BE2C (cell line): ENCODE measurements around the gene B4GALNT2.

Source experiments
- DNase-seq: peaks from one replicate; pipeline ENCODE4 v3.0.0-alpha.2; 2020
- H3K27me3 ChIP-seq: fragments of 250-450 bp; sonication (Bioruptor Pico); 2 replicates; pipeline ENCODE4 v1.5.1; 2020; ENCODE audit warnings: mild to moderate bottlenecking
- H3K36me3 ChIP-seq: fragments of 250-450 bp; sonication (Bioruptor Pico); 2 replicates; pipeline ENCODE4 v1.5.1; 2020; ENCODE audit warnings: mild to moderate bottlenecking
- H3K4me1 ChIP-seq: fragments of 250-450 bp; sonication (Bioruptor Pico); 2 replicates; pipeline ENCODE4 v1.5.1; 2020
- H3K4me3 ChIP-seq: 2 replicates; pipeline ENCODE4 v1.5.1; 2011; ENCODE audit warnings: low read depth, low read length
- H3K9me3 ChIP-seq: fragments of 250-450 bp; sonication (Bioruptor Pico); 2 replicates; pipeline ENCODE4 v1.5.1; 2020
- TF ChIP-seq, protein P1 (sequence below): IDR thresholded peaks from 2 replicates; pipeline ENCODE4 v1.5.1; 2012; ENCODE audit warnings: mild to moderate bottlenecking, low read depth, low read length

B4GALNT2 gene

DNA sequence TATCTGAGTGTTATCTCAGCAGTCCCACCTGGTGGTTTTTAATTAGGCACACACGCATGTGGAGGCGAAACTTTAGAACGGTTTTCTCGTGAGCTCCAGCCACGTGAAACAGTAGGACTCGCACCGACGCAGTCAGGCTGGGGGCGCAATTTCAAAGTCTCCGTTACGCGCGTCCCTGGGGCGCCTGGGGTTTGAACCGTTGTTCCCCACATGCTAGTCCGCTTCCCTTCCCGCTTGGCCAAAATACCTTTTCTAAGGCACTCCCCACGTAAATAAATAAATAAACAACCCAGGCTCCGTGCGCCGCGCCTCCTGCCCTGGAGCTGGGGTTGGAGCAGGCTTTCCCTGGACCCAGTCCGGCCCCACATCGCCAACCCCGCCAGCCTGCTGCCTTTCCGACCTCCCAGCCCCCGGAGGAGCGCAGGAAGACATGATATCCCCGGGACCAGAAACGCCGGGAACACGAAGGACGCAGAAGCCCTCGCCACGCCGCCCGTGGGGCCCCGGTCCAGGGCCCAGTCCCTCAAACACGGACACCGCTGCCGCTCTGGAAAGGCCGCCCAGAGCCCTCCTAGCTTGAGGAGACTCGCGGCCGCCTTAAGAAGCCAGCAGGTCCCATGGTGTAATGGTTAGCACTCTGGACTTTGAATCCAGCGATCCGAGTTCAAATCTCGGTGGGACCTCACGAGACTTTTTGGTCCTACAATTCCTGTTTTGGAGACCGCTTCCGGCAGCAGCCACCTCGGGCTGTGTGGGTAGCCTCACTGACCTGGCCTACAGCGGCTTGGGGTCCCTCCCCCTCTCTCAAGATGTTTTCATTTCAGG, 59.6 kb downstream of the B4GALNT2 start:
- no peaks in the 10 kb centered on the region for H3K9me3 ChIP-seq
- TF ChIP-seq, protein P1, sequence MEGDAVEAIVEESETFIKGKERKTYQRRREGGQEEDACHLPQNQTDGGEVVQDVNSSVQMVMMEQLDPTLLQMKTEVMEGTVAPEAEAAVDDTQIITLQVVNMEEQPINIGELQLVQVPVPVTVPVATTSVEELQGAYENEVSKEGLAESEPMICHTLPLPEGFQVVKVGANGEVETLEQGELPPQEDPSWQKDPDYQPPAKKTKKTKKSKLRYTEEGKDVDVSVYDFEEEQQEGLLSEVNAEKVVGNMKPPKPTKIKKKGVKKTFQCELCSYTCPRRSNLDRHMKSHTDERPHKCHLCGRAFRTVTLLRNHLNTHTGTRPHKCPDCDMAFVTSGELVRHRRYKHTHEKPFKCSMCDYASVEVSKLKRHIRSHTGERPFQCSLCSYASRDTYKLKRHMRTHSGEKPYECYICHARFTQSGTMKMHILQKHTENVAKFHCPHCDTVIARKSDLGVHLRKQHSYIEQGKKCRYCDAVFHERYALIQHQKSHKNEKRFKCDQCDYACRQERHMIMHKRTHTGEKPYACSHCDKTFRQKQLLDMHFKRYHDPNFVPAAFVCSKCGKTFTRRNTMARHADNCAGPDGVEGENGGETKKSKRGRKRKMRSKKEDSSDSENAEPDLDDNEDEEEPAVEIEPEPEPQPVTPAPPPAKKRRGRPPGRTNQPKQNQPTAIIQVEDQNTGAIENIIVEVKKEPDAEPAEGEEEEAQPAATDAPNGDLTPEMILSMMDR = peak; percentile 28; the same call in 1 of the 2 replicates
- no peaks in the 10 kb centered on the region for H3K27me3 ChIP-seq
- H3K4me3 ChIP-seq = peak overlapping the region; percentile 80
- H3K36me3 ChIP-seq = no peaks in the 10 kb centered on the region
- DNase-seq = peak; percentile 90
- H3K4me1 ChIP-seq = no peaks in the 10 kb centered on the region

DNA sequence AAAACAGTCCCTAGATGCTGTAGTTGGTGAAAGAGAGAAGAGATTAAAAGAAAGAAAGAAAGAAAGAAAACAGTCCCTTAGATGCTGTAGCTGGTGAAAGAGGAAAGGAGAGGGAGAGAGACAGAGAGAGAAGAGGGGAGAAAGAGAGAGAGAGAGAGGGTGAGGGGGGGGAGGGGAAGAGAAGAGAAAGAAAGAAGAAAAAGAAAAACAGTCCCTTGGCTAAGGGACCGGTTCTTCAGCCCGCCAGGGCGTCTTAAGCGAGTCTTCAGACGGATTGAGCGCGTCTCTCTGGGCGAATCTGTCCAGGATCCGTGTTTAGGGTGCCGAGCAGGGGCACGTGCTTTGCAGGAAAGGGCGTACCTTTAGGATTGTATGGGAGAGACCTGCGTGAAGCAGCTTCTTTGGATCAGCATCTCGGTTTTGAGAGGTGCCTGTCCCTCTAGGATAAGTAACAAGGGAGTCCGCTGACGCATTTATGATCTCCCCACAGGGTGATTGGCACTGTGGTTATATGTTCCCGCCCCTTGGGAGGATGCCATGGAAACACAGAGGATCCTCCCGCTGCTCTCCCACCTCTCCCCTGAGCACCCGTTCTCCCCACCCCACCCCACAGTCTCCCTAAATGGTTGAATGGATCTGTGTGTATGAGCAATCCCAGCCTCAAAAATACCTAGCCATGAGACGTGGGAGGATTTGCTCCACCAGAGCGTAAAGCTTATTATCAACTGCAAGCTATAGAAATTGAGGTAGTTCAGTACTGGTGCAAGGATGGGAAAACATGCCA, 61.1 kb downstream of the B4GALNT2 start:
- TF ChIP-seq, protein P1 = no peak
- Histone ChIP-seq H3K9me3 (no peaks in the 10 kb centered on the region), H3K36me3 (no peaks in the 10 kb centered on the region), H3K4me3 (peak overlapping the region; percentile 80), H3K4me1 (no peaks in the 10 kb centered on the region), H3K27me3 (no peaks in the 10 kb centered on the region)
- peak; percentile 49 for DNase-seq

DNA sequence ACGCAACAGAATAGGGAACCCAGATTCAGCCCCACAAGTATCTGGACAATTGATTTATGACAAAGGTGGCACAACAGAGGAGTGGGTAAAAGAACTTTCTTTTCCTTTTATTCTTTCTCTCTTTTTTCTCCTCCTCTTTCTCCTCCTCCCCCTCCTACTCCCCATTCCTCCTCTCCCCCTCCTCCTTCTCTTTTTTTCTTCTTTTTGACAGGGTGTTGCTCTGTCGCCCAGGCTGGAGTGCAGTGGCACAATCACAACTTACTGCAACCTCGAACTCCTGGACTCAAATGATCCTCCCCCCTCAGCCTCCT, 61.7 kb downstream of the B4GALNT2 start:
- no peak for DNase-seq
- Histone ChIP-seq H3K36me3 (no peaks in the 10 kb centered on the region), H3K9me3 (no peaks in the 10 kb centered on the region), H3K4me1 (no peaks in the 10 kb centered on the region), H3K27me3 (no peaks in the 10 kb centered on the region), H3K4me3 (peak overlapping the region; percentile 80)
- TF ChIP-seq, protein P1 = no peak

DNA sequence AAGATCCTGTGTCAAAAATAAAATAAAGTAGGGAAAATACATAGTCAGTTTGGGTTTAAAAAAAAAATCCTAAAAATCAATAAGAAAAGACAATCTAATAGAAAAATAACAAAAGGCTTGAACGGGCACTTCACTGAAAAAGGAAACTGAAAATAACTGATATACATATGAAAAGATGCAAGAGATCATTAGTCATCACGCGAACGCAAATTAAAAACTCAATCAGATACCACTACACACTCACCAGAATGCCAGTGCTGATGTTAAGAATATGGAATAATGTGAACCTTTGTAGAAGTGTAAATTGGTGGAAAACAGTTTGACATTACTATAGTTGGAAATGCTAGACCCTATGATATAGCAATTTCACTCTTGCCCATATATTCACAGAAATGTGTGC, 63.2 kb downstream of the B4GALNT2 start:
- Histone ChIP-seq H3K4me1 (no peaks in the 10 kb centered on the region), H3K4me3 (no peak overlapping the region), H3K9me3 (no peaks in the 10 kb centered on the region), H3K27me3 (peaks cover 5% of the 10 kb centered on the region; the same call in 1 of the 2 replicates), H3K36me3 (no peaks in the 10 kb centered on the region)
- no peak for DNase-seq
- TF ChIP-seq, protein P1 = no peak

DNA sequence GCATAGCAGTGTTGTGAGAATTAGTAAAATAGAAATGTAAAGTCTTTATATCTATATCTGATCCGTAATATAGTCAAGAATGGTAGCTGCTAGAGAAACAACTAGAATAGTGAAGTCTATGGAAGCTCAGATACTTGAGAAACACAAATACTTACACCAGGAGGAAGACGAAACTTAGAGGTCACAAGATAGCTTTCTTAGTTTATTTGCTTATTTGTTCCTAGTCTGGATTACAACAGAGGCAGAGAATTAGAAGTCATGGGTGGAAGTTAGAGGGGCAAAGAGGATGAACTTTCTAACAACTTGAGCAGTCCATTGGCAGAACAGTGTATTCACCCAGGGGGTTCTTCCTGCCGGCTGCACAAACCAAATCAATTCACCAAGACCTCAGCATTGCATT, 64.0 kb downstream of the B4GALNT2 start:
- no peak for DNase-seq
- no peaks in the 10 kb centered on the region for H3K9me3 ChIP-seq
- H3K4me3 ChIP-seq = no peak overlapping the region
- no peaks in the 10 kb centered on the region for H3K36me3 ChIP-seq
- TF ChIP-seq, protein P1 = no peak
- no peaks in the 10 kb centered on the region for H3K4me1 ChIP-seq
- H3K27me3 ChIP-seq = peaks cover 5% of the 10 kb centered on the region; the same call in 1 of the 2 replicates
